HG03521 (cell line): ENCODE results near the gene SETX.
"Not testable (repeated sequence)": the region's sequence is repeated elsewhere in the genome, so short reads cannot be mapped to it uniquely, and the experiment has no call there.

ENCODE experiments used
- ATAC-seq: cut with Tn5 transposase; IDR thresholded peaks from one replicate; pipeline ENCODE4 v1.9.1; 2021; ENCODE audit warnings: mild to moderate bottlenecking, moderate library complexity; ENCODE audit not compliant: unreplicated experiment

SETX gene, protein sequence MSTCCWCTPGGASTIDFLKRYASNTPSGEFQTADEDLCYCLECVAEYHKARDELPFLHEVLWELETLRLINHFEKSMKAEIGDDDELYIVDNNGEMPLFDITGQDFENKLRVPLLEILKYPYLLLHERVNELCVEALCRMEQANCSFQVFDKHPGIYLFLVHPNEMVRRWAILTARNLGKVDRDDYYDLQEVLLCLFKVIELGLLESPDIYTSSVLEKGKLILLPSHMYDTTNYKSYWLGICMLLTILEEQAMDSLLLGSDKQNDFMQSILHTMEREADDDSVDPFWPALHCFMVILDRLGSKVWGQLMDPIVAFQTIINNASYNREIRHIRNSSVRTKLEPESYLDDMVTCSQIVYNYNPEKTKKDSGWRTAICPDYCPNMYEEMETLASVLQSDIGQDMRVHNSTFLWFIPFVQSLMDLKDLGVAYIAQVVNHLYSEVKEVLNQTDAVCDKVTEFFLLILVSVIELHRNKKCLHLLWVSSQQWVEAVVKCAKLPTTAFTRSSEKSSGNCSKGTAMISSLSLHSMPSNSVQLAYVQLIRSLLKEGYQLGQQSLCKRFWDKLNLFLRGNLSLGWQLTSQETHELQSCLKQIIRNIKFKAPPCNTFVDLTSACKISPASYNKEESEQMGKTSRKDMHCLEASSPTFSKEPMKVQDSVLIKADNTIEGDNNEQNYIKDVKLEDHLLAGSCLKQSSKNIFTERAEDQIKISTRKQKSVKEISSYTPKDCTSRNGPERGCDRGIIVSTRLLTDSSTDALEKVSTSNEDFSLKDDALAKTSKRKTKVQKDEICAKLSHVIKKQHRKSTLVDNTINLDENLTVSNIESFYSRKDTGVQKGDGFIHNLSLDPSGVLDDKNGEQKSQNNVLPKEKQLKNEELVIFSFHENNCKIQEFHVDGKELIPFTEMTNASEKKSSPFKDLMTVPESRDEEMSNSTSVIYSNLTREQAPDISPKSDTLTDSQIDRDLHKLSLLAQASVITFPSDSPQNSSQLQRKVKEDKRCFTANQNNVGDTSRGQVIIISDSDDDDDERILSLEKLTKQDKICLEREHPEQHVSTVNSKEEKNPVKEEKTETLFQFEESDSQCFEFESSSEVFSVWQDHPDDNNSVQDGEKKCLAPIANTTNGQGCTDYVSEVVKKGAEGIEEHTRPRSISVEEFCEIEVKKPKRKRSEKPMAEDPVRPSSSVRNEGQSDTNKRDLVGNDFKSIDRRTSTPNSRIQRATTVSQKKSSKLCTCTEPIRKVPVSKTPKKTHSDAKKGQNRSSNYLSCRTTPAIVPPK (N-terminal part only)

DNA sequence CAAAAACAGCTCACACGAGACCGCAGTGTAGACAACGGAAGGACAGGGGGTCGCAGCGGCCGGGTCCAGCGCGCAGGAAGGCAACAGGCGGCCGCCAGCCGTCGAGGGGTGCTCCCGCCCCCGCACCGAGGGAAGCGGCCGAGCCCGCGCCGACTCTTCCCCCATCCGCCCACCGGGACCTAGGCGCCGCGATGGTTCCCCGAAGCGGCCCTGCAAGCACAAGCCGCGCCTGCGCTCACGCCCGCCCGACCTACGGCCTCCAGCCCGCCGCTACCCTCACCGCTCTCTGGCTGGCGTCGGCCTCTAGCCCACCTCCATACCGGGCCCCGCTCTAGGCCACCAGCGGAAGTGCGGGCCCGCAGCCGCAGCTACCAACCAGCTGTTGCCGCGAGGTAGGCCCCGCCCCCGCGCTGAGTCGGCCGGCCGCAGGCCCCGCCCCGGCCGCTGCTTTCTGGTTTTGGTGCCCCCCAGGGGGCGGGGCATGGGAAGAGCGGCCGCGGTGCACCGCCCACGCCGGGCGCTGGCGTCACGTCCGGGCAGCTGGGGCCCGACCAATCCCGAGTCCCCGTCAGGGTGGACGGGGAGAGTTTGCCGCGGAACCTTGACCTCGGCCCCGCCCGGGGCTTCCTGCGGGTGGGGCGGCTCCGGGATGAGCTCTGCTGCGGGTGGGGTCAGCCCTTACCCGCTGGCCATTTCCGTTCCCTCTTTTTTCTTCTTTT lies at the start of gene SETX:
Gene SETX, minus strand, starts transcription at position 350 of the 719 bp plus-strand sequence. CDS start 5,558 bp downstream, outside the sequence.
- ATAC-seq: peak; percentile 89

DNA sequence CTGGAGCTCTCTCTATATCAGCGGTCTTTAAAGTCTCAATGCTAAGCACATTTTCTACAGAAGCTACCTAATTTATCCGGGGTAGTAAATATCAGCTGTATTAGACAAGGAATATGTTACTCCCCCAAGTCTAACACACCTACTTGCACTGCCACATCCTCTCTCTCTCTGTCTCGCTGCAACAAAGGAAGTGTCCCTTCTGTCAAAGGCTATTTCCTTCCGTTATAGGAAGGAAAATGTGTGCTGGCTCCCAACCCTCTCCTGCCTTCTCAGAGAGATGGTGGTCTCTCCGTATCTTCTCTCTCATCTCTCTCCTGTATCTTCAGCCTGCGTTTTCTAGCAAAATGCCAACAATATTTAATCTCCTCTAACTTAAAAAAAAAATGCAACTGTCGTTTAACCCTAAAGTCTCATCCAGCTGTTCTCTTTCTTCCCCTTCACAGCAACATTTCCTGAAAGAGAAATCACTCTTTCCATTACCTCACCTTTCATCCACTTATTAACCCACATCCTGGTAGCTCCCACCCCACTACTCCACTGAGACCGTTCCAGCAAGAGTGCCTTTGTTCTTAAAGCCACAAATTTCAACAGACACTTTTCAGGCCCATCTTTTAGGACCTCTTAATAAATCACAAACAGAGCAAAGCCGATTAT lies 49.6 kb upstream of the SETX start:
- ATAC-seq: no peak

DNA sequence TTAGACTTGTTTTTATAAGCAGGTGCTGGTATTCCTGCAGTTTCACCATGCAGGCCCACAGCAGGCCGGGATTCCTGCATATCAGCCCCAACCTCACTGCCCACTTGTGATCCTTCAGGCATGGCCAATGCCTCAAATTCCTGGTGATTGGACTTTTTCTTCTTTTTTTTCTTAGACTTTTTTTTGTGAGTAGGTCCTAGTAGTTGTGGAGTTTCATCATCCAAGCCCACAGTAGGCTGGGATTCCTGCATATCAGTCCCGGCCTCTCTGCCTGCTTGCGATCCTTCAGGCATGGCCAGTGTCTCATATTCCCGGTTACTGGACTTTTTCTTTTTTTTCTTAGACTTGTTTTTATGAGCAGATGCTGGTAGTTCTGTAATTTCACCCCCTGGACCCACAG lies 47.0 kb upstream of the SETX start:
- ATAC-seq: no peak

DNA sequence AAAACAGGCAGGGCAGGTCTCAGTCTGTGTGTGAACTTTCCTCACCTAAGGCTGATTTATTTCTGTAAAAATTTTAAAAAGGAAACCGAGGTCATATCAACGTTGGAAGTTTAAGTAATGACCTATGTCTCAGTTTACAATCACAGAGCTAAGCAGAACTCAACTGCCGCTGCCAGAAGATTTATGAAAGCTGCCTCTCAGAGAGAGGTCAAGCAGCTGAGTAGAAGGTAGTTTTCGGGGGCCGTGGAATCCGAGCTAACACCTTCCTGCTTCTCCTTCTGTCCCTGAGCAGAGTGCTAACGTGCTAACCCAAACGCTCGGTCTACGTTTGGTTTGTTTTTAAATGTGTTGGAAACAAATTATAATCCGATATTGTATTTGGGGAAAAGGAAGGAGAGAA lies 40.8 kb upstream of the SETX start:
- no peak for ATAC-seq

DNA sequence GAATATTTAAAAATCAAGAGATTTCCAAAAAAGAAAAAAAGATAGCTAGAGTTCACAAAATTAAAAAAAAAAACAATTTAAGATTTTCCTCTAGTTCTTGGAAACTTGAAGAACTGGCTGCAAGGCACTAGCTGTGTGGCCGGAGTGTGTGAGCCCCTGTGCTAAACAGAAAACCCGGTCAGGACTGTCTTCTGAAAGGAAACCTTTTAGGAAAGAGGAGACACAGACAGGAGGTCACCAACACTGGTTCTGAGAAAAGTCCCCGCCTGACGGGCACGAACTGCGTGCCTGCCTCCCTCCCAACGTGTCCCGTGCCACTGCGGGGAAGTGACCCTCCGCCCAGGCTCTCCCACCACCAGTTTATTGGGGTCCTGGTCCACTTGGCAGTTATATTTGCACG lies 36.7 kb upstream of the SETX start:
- ATAC-seq: no peak

DNA sequence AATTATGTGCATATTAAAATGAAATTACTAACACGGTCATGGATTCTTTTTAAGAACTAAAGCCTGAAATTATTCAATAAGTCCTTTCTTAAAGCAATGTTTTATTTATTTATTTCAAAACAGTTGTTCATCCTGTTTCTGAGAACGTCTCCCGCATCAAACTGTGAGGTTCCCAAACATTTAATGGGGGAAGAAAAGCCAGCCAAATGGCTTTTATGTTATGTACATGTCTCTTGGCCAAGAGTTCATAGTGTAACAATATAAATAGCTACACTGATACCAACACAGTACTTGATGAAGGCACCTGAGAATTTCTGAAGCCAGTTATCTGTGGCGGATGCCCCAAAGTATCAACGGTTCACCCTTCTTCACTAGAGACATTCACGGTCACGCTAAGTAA lies 36.2 kb upstream of the SETX start:
- no peak for ATAC-seq

DNA sequence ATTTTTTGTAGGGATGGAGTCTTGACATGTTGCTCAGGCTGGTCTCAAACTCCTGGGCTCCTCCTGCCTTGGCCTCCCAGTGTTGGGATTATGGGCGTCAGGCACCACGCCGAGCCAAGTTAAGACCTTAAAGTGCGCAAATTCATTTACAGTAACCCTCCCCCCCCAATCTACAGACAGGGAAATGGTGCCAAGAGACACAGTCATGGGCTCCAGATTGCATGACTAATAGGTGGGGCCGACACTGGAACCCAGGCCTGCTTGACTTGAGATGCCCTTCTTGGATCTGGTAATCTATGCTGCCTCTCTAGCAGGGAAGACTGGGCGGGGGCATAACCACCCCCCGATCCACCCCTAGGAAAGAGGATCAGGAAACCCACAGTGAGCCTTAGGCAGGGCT lies 32.3 kb upstream of the SETX start:
- ATAC-seq: no peak

DNA sequence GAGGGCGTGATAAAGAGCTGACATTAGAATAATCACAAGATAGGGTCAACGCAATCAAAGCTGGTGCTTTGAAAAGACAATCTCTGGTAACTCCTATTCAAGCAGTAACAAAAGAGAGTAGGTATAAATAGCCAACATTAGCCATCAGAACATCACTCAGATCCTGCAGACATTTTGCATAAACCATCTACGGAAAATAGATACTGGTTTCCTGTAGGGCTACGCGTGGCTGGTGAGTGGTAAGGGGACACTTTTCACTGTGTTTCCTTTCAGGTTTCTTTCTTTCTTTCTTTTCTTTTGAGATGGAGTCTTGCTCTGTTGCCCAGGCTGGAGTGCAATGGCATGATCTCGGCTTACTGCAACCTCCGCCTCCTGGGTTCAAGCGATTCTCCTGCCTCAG lies 29.6 kb upstream of the SETX start:
- ATAC-seq: no peak

DNA sequence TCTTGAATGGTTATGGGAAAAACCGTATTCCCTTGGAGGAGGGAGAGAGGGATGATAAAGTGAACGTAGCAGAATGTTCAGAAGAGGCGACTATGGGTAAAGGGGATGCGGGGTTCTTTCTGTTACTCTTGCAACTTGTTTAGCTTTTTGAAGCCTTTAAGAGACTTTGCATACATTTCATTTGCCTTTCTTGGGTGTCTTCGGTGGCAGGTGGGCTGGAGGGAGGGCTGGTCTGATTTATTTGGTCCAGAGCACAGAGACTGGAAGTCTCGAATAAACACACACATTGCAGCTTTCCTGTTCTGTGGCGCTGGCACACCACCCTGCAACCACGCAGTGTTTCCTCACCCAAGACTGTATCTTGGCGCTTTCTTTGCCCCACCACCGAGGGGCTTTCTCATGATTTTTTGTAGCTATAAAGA lies 28.7 kb upstream of the SETX start:
- ATAC-seq: no peak

DNA sequence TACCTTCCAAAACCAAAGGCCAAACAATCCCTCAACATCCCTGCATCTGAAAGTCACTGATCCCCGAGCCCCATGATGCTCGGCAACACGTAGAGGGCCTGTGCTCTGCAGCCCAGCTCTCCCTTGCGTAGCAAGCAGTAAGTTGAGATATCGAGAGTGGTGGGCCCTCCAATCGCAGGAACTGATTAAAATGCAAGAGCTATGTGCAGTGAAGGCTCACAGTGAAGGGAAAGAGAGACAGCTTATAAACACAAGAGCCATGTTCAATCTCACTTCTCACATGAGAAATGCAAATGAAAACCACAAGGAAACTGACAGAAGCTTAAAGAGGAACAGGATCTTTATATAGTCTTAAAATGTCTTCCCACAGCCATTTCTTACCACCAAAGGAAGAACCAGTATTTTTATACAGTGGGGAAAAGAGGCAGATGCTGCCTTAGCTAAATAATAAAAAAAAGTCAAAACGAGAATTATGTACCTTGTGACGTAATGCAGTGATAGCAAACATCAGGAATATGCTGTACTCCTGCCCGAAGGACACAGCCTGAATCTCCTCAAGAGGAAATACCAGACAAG lies 27.3 kb upstream of the SETX start:
- ATAC-seq: peak; percentile 62

DNA sequence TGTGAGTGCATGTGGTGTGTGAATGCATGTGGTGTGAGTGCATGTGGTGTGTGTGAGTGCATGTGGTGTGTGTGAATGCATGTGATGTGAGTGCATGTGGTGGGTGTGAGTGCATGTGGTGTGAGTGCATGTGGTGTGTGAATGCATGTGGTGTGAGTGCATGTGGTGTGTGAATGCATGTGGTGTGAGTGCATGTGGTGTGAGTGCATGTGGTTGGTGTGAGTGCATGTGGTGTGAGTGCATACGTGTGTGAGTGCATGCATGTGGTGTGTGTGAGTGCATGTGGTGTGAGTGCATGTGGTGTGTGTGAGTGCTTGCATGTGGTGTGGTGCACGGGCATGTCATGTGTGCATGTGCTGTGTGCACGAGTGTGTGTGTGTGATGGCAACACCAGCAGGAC lies 23.6 kb upstream of the SETX start:
- ATAC-seq: not testable (repeated sequence)

DNA sequence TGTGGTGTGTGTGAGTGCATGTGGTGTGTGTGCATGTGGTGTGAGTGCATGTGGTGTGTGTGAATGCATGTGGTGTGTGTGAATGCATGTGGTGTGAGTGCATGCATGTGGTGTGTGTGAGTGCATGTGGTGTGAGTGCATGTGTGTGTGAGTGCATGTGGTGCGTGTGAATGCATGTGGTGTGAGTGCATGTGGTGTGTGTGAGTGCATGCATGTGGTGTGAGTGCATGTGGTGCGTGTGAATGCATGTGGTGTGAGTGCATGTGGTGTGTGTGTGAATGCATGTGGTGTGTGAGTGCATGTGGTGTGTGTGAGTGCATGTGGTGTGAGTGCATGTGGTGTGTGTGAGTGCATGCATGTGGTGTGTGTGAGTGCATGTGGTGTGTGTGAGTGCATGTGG lies 23.0 kb upstream of the SETX start:
- ATAC-seq: not testable (repeated sequence)

DNA sequence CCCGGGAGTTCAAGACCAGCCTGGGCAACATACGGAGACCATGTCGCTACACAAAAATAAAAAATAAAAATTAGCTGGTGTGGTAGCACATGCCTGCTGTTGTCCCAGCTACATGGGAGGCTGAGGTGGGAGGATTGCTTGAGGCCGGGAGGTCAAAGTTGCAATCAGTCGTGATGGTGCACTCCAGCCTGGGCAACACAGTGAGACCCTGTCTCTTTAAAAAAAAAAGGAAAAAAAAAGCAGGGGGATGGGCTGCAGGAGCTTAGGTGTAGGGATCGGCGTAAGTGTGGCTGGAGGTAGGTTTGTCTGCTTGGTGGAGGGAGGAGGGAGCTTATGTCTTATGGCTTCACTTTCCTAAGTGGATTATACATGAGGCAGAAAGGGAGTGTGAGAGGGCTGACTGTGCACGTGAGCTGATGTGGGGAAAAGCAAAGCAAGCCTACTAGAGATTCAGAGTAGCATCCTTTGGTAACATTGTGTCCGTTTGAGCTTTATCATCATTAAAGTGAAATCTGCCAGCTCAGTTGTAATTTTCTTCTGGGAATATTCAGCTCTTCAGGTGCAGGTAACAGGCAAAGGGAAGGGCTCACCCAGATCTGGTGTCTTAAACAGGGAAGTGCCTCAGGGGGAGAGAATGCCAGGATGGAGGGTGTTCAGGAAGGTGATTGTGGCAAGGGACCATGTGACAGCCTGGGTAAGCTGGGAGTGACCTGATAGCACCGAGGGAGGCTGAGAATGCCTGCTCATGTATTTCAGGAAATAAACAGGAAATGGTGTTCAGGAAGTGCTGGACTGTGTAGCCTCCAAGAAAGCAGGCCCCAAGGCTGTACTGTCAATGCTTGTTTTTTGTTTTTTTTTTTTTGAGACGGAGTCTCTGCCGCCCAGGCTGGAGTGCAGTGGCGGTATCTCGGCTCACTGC lies 17.6 kb upstream of the SETX start:
- ATAC-seq: no peak

DNA sequence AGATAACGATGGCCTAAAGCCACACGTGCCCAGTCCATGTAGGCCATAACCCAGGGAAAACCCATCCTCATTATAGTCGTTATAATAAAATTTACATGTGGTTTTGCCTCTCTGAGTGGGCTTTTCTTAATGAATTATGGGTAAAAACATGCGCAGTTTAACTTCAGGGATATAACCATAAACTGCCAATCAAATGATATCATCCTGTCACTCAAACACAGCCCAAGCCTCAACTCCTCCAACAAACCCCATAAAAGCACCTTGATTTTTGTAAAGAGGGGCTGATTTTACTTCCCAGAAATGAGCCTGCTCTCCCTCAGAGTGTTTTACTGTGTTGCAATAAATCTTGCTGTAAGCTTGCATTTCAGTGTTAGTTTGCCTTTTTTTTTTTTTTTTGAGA lies 15.8 kb upstream of the SETX start:
- no peak for ATAC-seq

DNA sequence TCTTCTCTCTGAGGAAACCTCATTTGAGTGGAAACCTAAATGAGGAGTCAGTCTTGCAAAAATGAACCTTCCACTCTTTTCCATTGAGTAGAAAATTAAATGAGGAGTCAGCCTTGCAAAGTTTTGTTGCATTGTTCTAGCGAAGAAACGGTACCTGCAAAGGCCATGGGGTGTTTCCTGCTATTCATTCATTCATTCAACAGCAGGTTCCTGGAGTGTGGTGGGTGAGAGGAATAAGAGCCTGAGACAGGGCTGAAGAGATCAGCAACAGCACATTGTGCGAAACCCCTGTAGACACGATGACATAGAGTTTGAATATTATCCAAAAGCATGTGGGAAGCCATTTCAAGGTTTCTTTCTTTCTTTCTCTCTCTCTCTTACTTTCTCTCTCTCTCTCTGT lies 14.6 kb upstream of the SETX start:
- ATAC-seq: no peak

DNA sequence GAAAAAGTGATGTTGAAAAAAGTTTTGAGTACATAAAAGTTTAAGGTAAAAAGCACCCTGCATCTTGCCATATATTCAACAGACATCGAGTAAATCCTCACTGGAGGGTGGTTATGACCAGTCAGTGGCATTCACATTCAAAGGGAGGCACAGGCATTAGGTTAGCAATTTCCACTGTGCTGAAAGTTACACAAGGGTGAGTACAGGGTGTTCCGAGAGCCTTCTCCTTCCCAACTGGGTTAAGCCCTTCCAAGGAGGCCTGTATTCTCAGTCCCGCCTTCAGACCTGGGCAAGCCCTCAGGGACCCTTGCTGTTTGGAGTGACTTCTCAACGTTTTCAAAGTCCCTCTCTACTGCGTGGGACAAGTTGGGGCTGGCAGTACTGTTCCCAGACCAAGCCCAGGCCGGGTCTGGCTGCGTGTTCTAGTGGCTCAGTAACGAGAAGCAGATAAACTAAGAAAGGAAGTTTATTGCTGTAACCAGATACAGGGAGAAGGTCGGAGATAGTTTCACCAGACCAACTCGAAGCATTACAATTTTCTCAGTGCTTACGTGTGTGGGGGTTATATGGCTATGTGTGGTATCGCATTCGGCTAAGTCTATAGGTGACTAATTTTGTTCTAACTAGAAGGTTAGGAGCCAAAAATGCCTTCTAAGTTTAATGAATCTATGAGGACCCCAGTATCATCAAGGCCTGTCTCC lies 13.0 kb upstream of the SETX start:
- ATAC-seq: no peak

DNA sequence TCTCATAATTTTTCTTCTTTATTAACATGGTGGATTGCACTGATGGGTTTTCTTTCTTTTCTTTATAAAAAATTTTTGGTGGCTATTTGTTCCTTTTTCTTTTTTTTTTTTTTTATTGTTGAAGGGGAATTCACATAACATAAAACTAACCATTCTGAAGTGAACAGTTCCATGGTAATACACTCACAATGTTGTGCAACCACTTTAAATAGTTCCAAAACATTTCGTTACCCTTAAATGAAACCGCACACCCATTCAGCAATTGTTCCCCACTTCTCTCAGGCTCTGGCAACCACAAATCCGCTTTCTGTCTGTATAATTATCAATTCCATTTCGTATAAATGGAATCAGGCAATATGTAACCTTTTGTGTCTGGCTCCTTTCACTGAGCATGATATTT lies 11.7 kb upstream of the SETX start:
- no peak for ATAC-seq

DNA sequence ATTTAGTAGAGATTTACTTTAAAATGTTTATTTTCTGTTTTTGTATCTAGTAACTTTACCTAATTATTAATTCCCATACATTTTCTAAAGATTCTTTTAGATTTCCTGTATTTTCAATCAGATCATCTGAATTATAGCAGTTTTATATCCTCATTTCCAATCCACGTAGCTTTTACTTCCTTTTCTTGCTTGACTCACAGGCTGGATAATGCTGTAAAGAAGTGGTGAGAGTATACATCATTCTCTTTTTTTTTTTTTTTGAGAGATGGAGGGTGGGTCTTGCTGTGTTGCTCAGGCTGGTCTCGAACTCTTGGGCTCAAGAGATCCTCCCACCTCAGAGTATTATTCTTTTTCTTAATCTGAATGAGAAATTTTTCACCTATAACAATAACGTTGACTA lies 11.2 kb upstream of the SETX start:
- ATAC-seq: no peak
